Stimulated activated CD8-positive, alpha-beta memory T cell treated with anti-CD3 and anti-CD28 coated beads, Interleukin-4, amount 100 ng/mL, for 48 hours (primary cell): Measurements from ENCODE around the gene FSTL5.
"Not testable (repeated sequence)": the region's sequence is repeated elsewhere in the genome, so short reads cannot be mapped to it uniquely, and the experiment has no call there.

Experiments
- DNase-seq: peaks from one replicate; pipeline ENCODE4 v3.0.0-alpha.2; 2020

Gene FSTL5

DNA sequence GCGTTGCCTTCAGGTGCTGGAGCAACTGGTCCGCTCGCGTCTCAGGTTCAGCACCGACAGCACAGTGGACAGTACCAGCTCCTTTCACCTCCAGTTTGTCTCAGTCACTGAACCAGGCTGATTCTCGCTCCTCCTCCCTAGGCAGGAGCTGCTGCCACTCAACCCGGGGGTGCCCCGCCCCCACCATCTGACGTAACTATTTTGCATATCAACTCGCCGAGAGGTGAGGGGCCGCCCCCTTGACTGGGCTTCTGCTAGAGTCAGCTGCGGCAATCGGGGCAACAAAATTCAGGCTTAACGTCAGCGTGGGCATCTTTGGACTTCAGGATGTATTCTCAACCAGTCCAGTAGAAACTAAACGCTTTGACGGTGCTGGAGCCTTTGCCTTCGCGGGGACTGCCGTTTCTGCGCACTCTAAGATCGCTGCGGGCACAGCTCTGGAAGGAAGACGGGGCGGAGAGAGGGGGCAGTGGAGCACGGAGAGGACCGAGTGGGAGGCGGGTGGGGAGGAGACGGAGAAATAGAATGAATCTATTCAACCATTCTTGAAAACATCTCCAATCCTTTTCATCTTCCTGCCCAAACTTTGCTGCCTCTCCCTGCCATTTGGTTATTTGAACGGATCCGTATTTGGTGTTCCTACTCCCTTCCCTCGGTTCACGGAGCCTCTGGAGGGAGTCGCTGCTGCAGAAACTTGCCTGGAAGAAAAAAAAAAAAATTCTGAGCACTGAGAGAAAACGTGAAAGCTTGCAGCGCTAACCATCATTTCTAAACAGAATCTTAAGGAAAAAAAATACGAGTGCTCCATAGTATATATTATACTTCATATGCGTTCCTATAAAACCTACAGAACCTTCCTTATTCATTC, at the start of gene FSTL5:
TSS of gene FSTL5 (minus strand) at position 109 of the 868 bp plus-strand sequence. CDS start 52,604 bp downstream, outside the sequence.
- DNase-seq = peak; percentile 47

DNA sequence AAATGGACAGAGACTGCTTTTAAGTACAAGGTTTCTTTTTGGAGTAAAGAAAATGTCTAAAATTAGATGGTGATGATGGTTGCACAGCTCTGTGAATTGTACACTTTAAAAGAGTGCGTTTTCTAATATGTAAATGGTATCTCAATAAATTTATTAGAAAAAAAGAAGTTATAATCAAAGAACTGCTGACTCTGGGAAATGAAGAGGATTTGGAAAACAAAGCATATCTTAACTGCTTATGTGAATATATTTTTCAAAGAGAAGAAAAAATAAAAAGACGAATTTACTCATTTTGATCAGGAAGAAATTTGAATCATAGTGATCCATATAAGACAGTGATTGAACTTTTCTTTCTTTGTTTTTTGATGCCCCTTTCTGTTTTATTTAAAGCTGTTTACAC, 45.9 kb upstream of the FSTL5 start:
- DNase-seq = no peak

DNA sequence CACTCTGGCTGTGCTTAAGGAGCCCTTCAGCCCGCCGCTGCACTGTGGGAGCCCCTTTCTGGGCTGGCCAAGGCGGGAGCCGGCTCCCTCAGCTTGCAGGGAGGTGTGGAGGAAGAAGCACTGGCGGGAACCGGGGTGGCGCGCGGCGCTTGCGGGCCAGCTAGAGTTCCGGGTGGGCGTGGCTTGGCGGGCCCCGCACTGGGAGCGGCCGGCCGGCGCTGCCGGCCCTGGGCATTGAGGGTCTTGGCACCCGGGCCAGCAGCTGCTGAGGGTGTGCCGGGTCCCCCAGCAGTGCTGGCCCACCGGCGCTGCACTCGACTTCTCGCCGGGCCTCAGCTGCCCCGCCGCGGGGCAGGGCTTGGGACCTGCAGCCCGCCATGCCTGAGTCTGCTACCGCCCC, 39.7 kb upstream of the FSTL5 start:
- not testable (repeated sequence) for DNase-seq

DNA sequence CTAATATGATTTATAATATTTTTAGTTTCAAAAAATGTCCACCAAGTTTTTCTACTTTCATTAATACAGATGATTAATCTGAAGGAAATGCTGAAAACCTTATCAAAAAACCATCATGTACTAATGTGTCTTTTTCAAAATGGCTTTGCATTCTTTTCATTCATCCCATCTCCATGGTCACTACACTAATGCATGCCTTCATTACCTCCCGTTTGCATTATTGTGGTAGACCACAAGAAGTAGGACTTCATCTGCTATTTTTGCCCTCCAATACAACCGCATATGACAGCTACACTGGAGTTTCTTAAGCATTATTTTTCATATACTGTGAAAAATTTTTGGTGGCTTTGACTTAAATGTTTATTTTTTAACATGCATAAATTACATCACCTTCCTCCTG, 37.9 kb upstream of the FSTL5 start:
- DNase-seq = no peak

DNA sequence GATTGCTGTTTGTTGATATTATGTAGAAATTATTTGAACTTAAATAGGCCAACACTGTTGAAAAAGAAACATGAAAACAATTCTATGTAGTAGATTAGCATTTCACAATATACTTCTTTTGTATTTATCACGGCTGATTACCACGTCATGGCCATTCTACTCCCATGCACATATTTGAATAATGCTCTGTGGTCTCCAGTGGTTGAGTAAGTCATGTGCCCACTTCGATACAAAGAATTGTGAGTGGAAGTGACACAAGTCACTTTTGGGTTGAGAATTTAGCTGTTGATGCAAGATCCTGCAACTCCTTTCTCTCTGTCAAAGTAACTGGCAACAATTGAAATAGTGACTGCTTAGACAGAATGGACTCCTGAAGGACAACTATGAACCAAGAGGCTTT, 6.7 kb upstream of the FSTL5 start:
- no peak for DNase-seq

DNA sequence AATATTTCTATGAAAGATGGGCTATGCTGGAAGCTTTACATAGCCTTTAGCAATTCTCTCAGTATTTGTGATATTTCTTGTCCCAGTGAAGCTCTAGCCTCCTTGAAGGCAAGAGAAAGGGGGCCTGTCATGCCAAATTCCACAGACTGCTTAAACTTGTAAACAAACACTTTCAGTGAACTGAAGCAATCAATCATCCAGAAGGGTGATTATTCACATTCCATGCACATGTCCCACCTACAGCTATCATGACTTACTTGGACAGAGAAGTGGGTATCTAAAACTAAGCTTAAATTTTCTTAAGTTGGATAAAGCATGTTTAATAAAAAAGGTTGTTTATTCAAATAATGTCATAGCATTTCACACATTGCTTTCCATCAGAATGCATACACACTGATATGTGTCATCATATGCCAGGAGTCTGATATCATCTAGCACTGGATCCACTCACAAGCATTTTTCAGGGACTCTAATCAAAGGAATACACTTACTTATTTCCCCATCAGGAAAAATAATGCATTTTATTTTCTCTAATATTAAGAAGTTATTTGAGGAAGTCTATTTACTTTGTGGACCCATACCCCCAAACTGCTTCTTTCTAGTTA, 1.2 kb upstream of the FSTL5 start:
- DNase-seq = no peak

DNA sequence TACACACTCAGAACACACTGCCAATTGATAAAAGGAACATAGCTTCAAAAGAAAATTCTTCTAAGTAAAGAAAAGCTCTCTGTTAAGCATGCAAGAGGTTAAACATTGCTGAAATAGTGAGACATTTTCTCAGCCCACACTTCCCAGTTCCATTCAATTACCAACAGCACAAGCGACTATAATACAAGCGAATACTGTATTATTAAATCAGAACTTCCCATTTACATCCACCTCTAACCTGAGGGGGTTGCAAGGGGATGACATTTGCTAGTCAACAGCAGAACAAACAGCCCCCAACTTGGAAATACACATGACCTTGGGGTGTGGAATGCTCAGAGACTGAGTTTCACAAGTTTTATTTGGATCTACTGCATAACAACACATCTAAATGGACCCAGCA, 1.1 kb downstream of the FSTL5 start:
- DNase-seq = no peak

DNA sequence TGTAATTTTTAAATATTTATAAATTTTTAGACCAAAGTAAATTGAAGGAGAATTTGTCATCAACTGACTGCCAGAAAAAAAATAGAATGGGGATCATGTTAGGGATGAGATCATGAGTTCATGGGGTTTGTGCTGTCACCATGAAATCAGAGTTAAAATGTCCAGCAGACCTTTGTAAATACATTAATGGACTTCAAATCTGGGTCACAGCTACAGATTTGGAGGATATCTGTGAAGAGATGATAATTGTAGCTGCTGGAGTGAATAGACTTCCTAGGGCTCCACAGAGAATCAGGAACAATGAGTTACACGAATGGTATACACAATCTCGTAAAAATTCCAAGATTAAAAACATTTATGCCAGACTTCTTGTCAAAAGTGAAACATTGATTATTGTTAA, 6.6 kb downstream of the FSTL5 start:
- no peak for DNase-seq

DNA sequence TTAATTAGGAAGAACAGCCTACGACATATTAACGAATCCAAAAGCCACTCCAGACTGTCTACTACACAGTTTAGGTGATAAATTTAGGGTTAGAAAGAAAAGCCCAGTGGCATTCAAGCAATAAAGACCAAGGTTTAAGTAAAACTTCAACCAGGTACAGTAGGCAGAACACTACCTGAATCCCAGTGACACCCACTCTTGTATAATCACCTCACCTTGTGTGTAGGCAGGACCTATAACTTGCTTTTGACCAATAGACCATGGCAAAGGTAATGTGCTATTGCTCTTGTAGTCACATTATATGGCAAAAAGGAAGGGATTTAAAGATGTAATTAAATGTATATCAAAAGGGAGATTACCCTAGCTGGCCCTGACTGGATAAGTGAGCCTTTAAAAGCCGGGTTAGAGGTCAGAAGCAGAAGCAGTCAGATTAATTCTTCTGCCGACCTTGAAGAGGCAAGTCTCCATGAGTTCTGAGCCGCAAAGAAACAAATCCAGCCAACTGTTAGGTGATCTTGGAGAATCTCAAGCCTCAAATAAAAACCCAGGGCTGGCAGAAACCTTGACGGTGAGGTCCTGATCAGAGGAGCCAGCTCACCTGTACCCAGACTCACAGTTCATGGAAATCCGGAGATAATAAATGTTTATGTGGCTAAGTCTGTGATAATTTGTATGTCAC, 8.8 kb downstream of the FSTL5 start:
- no peak for DNase-seq

DNA sequence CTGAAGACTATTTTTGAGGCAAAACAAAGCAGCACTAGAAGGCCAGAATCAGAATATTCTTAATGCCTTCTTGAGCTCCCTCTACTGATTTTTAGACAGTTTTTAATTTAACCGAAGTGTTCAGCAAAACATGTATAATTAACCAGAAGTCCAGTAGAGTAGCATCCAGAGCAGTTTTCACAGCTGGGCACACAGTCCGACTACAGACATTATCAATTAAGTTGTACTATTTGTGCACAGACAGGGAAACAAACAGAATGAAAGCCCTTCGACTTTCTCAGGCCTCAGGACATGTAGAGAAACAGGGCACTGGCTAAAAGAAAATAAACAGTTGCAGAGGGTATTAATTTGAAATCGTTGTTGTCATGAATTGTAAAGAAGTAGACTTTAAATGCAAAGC, 11.9 kb downstream of the FSTL5 start:
- DNase-seq = no peak

DNA sequence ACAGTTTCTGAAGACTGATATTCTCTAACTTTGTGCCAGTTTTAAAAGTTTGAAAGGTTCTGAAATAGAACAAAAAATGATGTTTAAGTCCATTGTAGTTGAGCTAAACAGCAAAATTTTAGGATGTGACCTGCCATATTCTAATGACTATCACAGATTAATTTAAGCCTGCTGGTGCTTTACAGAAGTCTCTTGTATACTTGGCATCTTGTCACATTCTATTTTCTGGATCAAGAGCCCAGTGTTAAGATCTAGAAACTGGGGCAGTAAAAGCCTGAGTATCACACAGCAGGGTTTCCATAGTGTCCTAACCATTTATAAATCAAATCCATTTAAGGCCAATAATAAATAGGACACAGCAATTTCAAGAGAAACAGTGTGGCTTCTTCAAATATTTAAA, 12.4 kb downstream of the FSTL5 start:
- DNase-seq = no peak

DNA sequence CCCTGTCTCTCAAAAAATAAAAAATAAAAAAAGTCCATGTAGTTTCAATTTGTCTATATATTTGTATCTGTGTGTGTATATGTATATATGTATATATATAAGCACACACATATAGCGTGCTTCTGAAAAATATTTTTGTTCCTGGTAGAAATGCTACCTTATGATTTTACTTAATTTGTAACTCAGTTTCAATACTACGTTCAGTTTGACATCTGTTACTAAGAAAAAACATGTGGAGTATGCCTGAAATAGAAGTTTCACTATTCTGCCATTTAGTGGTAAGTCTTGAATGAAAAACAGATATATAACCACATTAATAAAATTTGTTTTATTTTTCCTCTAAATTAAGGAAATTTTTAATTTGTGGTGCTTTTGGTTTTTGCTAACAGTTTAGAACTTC, 14.2 kb downstream of the FSTL5 start:
- no peak for DNase-seq

DNA sequence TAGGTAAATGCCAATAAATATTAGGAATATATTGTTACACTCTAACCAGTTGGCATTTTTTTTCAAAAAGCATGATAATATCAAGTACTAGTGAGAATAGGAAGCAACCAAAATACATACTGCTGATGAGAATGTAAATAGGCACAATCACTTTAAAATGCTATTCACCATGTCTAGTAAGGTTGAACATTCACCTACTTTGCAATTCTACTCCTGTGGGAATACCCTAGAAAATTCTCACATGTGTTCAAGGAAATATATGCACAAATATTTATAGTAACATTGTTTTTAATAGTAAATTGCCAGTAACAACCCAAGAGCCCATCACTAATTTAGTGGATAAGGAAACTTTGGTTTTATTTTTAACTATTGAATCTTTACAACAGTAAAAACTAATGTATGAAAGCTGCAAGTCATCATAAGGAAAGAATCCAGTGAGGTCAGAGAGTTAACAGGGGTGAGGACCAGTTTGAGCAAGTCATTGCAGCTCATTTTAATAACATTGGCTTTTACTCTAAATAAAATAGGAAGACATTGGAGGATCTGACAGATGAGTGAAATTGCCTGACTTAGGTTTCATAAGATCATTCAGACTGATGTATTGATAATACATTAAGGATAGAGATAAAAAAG, 23.6 kb downstream of the FSTL5 start:
- no peak for DNase-seq

DNA sequence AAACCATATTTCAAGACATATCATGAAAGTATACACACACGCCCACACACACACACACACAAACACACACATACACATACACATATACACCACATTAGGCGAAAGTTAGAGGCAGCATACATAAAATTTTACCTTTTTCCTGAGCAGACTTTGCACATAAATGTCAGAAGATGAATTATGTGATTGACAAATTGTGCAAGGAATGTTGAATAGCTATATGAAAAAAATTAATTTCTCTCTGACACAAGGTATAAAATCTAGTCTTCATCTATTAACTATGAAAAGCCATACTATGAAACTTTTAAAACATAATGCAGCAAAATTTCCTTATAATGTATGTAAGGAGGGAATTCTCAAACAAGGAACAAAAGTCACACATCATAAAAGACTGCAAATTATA, 24.4 kb downstream of the FSTL5 start:
- DNase-seq = no peak

DNA sequence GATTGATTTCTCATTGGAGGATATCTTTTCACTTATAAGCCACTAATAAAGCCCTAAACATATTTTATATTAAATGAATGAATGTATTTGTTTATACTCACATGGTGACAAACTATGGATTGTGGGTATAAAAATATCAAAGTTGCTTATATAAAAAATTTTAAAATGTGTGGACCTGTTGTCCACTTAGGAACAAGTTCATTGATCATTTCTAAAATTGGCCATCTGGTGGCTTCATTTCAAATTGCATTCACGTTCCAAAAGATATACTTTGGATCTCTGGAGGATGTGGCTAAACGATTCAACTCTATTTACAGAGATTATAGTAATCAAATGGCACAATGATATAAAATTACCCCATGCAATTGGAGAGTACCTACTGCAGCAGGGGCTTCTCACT, 32.5 kb downstream of the FSTL5 start:
- DNase-seq = no peak

DNA sequence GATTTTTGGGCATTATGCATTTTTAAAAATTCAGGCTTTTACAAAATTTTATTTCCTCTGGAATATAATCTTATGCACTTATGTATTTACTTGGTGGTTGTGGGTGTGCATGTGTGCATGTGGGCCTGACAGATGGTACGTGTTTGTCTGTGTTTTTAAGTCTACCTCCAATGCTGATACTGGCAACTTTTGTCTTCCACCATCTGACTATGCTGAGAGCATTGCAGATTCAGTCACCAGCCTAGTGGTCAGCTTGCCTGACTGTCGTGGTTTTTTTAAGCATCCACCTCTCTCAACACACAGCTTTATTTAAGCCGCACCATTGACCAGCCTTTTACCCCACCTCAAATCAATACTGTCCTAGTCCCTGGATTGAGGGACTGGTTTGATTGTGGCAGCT, 37.1 kb downstream of the FSTL5 start:
- DNase-seq = no peak

DNA sequence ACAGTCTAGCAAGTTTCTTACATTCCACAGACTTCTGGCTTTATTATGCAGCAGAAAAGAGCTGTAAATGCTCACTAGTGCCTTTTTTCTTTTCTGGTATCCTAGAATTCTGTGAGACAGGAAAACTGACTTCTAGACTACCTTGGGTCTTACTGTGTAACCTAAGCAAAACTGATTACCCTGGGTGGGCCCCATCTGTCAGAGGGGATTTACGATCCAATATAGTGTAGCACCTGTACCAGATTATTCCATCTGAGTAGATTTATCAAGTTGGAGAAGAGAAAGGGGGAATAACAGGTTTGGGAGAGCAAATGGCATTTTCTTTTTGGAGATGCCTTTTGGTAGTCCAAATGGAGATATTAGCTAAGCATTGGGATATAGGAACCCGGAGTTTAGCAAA, 46.7 kb downstream of the FSTL5 start:
- no peak for DNase-seq

DNA sequence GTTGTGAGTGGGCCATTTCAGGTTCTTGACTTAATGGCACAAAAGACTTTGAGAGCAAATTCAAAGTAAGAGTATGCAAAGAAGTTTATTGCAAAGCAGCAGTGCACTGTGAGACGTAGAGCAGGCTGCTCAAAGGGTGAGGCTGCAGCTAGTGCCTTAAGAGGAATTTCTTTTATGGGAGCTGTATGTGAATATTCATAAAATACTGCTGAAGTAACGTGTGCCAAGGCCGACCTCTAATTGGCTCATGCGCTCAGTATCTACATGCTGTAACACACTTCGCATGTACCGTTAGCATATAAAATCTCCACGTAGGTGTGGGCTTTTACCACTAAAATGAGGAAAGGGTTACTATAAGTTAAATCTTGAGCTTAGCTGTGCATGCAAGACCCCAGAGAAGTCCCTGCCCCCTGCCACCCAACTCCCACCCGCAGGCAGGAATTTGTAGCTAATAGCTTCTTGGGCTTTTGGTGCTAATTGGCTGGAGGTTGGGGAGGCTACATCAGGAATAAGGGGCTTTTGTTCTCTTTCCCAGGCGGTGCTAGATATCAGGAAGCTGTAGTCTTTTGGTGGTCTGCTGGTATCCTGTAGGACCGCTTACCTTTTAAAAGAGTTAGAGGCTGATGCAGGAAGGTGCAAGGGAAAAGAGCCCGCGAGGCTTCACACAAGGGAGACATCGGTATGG, 47.6 kb downstream of the FSTL5 start:
- DNase-seq = no peak

DNA sequence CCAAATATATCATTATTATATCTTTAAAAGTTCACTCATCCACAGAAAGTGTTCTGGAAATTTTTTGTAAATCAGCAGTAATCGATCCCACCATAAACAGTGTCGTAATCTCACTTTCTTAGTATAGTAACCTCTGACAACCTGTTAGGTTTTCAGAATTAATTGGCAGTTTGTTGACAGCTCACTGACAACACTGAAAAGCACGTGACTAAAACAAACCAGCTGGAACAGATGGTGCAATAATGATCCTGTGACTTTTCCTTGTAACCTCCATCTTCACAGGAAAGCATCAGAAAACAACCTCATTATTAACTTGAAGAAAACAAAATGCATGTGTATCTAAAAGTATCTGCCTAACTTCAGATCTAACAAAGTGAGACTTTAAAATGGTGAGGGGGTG, 48.5 kb downstream of the FSTL5 start:
- DNase-seq = no peak

DNA sequence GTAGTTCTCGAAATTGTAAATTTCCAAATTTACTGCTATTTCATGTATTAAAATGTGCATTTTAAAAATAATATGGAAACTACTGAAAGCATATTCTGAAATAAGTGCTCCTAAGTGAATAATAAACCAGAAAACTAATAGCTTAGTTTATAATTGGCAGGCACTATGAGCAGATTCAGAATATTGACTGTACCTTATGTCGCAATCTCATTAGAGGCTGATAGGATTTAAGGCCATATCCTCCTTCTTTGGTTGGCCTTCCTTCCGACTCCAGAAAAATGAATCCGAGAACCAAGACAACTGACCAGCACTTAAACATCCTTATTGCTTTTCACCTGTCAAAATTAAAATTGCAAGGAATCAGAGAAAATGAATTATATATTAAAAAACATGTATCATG, 52.7 kb downstream of the FSTL5 start:
- no peak for DNase-seq

DNA sequence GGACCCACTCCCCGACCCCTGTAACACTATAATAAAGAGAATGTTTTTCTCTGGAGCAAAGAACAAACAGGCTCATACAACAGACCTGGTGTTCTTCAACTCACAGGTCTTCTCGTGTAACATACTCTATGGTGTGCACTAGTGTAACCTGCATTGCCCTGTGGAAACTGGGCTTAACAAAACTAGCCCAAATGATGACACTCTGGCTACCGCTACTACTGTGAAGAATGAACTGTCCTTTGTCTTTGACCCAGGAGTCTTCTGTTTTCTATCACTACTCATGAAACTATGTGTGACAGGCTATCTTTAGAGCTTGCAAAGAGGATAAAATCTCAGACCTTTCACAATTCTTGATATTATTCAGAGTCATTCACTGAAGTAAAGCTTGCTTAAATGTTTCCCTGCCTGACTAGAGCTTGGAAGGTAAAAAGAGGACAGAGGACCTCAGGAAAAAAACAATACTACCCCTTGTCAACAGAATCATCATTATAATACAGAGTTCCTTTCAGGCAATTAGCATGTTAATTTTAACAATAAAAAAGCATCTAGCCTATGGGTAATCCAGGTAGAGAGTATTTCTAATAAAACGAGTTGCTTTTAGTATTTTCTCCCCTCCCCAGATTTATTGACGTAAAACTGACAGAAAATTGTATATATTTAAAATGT, 59.2 kb downstream of the FSTL5 start:
- DNase-seq = no peak

DNA sequence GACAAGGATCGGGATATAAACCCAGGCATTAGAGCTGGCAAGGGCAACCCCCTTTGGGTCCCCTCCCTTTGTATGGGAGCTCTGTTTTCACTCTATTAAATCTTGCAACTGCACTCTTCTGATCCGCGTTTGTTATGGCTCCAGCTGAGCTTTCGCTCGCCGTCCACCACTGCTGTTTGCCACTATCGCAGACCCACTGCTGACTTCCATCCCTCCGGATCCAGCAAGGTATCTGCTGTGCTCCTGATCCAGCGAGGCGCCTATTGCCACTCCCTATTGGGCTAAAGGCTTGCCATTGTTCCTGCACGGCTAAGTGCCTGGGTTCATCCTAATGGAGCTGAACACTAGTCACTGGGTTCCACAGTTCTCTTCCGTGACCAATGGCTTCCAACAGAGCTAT, 59.9 kb downstream of the FSTL5 start:
- not testable (repeated sequence) for DNase-seq
